H1 (cell line): ENCODE measurements around the gene NBEA. TPM values are rescaled to one million over a fixed set of nuclear protein-coding genes. Genes with fewer than 3 reads are reported as not detected.

Source experiments
- CBX8 ChIP-seq: fragments of 300-800, 300-1000 bp; sonication (generic); IDR thresholded peaks from 2 replicates; pipeline ENCODE4 v1.7.1; 2016; ENCODE audit warnings: low read depth, low read length, borderline replicate concordance
- CHD7 ChIP-seq: fragments of 300-600 bp; sonication (generic); IDR thresholded peaks from 2 replicates; pipeline ENCODE4 v1.7.1; 2012; ENCODE audit warnings: low read length, moderate library complexity, mild to moderate bottlenecking, inconsistent platforms; ENCODE audit not compliant: insufficient replicate concordance
- HDAC6 ChIP-seq: IDR thresholded peaks from one replicate; pipeline ENCODE4 v1.7.1; 2012; ENCODE audit warnings: low read depth, mild to moderate bottlenecking, inconsistent platforms, low read length, moderate library complexity
- JUND ChIP-seq: IDR thresholded peaks from 2 replicates; pipeline ENCODE4 v1.6.1; 2011; ENCODE audit warnings: mild to moderate bottlenecking, improper control_type of control experiment, low read length
- MAFK ChIP-seq: IDR thresholded peaks from 2 replicates; pipeline ENCODE4 v1.6.1; 2012; ENCODE audit warnings: low read depth, mild to moderate bottlenecking, improper control_type of control experiment, low read length
- MAX ChIP-seq: IDR thresholded peaks from 2 replicates; pipeline ENCODE4 v1.6.1; 2012; ENCODE audit warnings: inconsistent platforms
- NANOG ChIP-seq: IDR thresholded peaks from 2 replicates; pipeline ENCODE4 v1.6.1; 2011; ENCODE audit warnings: low read length, low read depth, mild to moderate bottlenecking, inconsistent platforms; ENCODE audit not compliant: insufficient read depth, poor library complexity, severe bottlenecking
- POLR2A ChIP-seq, 2 experiments: IDR thresholded peaks; 1 replicate in 1 of 2; 2 replicates in 1 of 2; pipeline ENCODE4 v1.6.1; 2011; ENCODE audit warnings: low read depth in 2 of 2, low read length in 2 of 2, mild to moderate bottlenecking in 2 of 2; ENCODE audit errors: control extremely low read depth in 1 of 2
- SAP30 ChIP-seq: fragments of 300-600 bp; sonication (generic); IDR thresholded peaks from 2 replicates; pipeline ENCODE4 v1.7.1; 2012; ENCODE audit warnings: low read length, moderate library complexity, mild to moderate bottlenecking, inconsistent platforms; ENCODE audit not compliant: insufficient read depth, insufficient replicate concordance
- SIRT6 ChIP-seq: IDR thresholded peaks from one replicate; pipeline ENCODE4 v1.7.1; 2012; ENCODE audit warnings: low read length, inconsistent platforms
- SP2 ChIP-seq: IDR thresholded peaks from 2 replicates; pipeline ENCODE4 v1.6.1; 2012; ENCODE audit warnings: mild to moderate bottlenecking, low read length, inconsistent platforms
- SRF ChIP-seq: IDR thresholded peaks from 2 replicates; pipeline ENCODE4 v1.6.1; 2011; ENCODE audit warnings: mild to moderate bottlenecking, low read depth, low read length, moderate library complexity
- TEAD4 ChIP-seq: IDR thresholded peaks from 2 replicates; pipeline ENCODE4 v1.6.1; 2012; ENCODE audit warnings: low read depth, low read length, inconsistent platforms, mixed read lengths
- polyA plus RNA-seq, 7 experiments: library from polyadenylated mRNA; depleted of rRNA in 3 of 7; stranded (reverse) in 5 of 7; unstranded in 2 of 7; fragments of >200 nt in 5 of 7; fragments of 200-250 nt in 2 of 7; gene quantifications; 1 replicate in 5 of 7; 2 replicates in 1 of 7; 4 replicates in 1 of 7; pipeline versions ENCODE4 v1.2.1 to v1.2.3, GENCODE V29; 2011 to 2013; ENCODE audit warnings: missing spikeins in 2 of 7, mixed read lengths in 2 of 7
- total RNA-seq: library from RNA; stranded (reverse); fragmentation: NEBNext Ultra II Directional; extraction: Animal tissue kit (Norgen Biotek cat#: 25700); gene quantifications from 2 replicates; pipeline ENCODE4 v1.2.1, GENCODE V29; 2021

NBEA gene
- total and polyA plus RNA-seq, 2 of the 8 experiments (the other 6 are each of a cell fraction or from before 2014, with no cell fraction given), result 14.2 to 21.5 TPM

DNA sequence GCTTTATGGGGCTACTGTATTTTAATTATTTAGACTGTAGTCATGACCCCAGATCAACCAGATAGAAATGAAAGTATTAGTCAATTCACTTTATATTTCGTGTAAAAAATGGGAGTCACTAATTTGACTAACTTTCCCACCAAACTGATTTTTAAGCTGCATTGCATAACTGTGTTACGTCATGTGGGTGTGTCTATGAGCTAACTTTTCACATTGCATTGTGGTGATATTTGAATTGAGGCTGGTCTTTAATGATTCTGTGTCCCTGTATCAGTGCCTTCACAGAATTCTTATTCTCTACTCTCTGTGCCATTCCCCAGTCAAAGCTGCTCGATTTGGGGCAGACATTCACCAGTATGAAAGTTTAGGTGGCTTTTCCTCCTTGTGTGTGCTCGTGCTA lies 707.1 kb downstream of the NBEA start (continued):
- TF ChIP-seq CHD7 (no peak), HDAC6 (no peak), SRF (no peak), SP2 (no peak), POLR2A (IDR thresholded peaks at IDR 0.05; ENCODE audit: control extremely low read depth in 1 of 2, low read depth in 2 of 2, low read length in 2 of 2) (no peak), CBX8 (no peak), NANOG (no peak), JUND (no peak), MAFK (no peak), SIRT6 (no peak), TEAD4 (no peak), SAP30 (no peak), MAX (no peak)
